Muscle of arm (tissue), 12 donors: Measurements from ENCODE around the gene JADE1. TPM values are rescaled to one million over a fixed set of nuclear protein-coding genes. Genes with fewer than 3 reads are reported as not detected.

Source experiments
- DNase-seq: peaks from one replicate; pipeline ENCODE4 v3.0.0-alpha.2; 2013
- polyA plus RNA-seq, 12 donors: library from polyadenylated mRNA; unstranded; fragments of 120-200 nt; gene quantifications; one replicate each; pipeline ENCODE4 v1.2.1, GENCODE V29; 2013; ENCODE audit not compliant: insufficient read length in 12 of 12

JADE1 gene
- polyA plus RNA-seq, 12 donors = 17.7 to 100 (median 32.7) TPM

DNA sequence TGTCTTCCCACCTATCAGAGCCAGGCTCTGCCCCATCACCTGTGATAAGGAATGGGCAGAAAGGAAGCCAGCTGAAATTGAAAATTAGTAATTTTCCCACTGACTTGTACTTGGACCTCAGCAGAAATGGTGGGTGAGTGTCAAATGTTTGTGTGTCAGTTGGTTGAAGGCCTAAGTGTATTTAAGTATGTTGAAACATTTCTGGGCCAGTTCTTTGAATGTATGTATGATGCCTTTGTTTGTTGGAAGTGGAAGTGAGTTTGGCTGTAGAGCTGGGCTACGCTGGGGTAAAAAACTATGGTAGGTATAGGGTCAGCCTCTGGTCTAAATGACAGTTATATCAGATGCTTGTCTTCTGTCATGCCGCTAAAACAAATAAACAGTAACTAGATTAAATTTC, 27.7 kb downstream of the JADE1 start:
- no peak for DNase-seq

DNA sequence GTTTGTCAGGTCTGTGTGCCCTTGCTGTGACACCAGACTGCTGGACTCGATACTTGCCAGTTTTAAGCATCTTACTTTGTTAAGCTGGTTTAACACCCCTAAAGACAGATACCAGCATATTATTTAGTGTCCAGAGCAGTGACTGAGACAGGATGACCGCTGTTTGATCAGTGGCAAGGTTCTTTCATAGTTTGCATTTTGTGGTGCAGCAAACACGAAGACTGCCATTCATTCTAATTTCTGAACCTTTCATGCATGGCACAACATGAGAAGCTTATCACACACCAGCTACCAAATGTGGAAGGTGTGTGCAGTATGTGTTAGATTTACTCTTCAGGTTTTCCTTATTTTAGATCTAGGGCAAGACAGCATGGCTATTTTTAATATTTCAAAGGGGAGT, 28.2 kb downstream of the JADE1 start:
- DNase-seq = no peak

DNA sequence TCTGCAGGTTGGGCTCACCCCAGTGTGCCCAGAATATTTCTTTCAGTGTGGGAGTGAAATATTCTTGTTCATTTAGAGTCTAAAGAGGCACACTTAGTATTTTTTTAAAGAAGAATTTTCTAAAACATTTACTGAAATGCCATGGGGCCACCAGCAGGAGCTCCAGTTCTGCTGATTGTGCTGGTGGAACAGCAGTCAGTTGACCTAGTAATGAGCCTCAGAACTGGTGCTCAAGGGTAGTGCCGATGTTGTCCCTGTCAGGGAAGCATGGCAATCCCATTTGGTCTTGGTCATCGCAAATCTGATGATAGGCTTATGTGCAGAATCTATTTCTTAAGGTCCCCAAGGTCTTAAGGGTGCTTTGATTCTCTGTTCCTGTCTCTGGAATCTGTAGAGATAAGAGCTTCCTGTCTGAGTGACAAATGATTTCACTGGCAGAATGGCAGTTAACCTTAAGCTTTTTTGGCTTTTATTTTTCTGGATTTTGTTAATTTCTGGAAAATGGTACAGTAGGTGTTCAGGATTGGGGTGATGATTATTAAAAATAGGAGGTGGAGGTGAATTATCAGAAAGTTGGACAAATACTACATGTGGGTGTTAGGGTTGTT, 31.3 kb downstream of the JADE1 start:
- DNase-seq = no peak

DNA sequence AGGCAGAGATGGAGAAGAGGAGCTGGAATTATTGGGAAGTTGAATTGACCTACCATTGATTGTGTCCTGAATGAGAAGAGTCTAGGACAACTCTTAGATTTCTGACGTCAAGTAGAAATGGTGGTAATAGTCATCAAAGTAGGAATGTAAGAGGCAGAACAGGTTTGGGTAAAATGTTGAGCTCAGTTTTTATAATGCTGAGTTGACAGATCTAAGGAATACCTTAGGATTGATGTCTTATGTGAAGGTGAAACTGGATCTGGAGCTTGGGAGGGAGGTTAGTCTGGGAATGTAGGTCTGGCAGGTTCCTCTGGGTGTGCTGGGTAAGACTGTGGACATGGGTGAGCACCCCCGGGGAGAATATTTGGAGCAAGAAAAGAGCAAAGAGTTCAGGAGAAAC, 31.9 kb downstream of the JADE1 start:
- no peak for DNase-seq

DNA sequence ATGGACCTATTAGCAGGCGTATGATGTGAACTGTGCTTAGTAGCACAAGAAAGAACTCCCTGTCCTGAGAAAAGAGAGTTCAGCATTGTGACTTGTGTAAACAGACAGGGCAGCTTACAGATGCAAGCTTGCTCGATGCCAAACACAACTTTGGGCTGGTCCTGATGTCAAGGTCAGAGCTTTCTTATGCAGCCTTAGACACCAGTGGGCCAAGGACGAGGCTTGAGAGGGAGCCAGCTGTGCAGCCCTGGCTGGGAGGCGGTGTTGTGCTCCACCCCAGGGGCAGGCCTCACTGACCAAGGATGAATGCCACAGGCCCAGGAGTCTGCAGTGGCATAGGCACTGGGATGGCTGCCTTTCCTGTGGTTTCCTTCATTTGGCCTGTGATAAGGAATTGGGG, 35.4 kb downstream of the JADE1 start:
- no peak for DNase-seq

DNA sequence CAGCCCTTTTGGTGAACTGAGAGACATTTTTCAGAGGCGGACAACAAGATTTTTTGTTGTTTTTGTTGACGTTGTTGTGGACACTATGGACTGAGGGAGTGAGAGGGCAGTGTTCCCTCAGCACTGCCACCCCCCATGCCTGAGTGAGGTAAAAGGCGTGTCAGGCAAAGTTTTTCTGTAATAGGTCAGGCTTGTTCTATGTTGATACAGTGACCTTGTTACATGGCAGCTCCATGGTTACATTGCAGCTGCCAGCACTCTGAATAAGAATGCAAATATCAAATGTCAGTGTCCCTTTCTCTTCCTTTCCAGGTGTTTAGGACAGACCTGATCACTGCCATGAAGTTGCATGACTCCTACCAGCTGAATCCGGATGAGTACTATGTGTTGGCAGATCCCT, 36.6 kb downstream of the JADE1 start:
- no peak for DNase-seq

DNA sequence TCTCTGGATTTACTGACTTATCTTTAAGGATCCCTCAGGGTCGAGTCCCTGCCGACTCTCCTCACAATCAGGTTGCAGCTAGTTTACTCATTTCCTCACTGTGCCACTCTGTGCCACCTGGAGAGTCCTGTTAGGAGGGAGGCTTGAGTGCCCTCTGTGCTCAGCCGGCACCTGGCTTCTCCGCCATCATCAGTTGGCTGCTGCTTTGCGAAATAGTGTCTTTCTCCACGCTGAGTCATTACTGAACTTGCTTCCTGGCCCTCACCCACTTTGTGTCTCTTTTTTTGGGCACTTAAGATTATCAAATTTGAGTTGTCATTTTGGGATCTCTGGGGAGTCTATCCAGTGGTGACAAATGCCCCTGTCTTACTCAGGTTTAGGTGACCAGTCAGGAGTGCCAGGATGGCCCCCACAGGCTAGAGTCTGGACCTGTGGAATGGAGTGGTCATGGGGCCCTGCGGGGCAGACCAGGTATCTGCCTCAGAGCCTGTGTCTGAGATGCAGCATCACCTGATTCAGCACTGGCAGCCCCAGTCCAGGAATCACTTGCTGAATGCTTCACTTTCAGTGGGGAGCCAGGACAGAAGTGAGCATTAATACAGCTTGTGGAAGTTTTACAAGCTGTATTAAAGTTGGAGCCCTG, 37.7 kb downstream of the JADE1 start:
- no peak for DNase-seq

DNA sequence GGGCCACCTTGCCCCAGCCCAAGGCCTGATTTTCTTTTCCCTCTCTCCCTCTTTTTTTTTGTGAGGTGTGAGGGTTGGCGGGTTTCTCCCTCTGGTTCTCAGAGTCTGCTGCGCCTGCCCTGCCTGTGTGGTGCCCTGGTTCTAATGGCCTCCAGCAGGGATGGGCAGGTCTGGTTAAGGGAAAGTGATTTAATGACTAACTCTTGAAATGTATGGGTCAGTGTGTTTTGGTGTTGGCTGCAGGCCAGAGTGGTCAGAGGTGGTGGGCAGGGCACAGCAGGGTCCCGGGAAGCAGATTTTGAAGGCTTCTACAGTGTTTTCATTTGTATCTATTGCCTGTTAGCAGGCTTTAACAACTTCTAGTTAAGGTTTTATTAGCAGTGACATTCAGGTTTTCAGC, 39.0 kb downstream of the JADE1 start:
- DNase-seq = no peak

DNA sequence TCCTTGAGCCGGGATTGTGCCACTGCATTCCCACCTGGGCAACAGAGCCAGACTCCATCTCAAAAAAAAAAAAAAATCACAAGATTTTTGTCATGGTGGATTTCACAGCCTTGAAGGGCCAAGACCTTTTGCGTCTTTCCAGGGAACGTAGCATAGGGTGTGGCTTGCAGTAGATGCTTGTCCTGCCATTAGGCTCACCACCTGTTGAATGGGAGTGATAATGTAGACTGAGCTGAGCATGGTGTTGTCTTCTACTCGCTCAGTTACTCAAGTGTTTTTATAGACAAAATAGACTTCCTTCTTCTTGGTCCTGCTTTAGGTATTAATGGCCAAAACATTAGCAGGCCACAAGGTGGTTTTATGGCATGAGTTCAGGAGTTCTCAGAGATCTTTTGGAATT, 40.8 kb downstream of the JADE1 start:
- DNase-seq = no peak

DNA sequence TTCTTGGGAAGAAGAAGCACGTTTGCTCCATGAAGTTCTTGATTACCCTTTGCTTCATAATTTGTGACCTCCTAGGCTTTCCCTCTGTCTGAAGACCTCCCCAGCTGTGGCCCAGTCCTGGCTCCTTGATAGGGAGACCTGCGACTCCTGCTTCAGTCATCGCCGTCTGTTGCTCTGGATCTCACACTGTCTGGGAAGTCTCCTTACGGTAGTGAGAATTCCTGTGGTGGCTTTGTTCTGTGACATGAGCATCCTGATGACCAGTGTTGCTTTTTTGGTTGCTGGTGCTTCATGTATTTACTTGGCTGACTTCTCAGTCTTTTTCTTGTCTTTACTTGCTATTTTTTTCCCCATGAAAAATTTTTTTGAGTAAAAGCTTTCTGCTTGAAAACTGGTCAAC, 44.2 kb downstream of the JADE1 start:
- no peak for DNase-seq

DNA sequence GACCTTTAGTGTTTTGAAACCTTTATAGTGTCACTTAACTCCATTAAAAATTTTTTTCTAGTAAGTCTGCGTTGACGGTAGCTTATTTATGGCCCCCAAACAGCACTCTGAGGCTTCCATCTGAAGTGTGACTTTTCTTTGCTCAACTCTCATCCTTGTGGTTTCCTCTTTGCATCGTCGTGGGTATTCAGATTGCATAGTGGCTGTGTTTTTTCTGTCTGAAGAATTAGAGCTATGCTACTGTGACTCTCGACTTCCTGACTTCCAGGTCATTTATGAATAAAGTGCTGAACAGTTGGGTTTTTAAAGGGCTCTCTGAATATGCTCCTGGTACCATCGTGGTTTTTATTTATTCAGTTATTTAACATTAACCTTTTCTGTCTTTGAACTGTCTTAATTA, 44.9 kb downstream of the JADE1 start:
- no peak for DNase-seq

DNA sequence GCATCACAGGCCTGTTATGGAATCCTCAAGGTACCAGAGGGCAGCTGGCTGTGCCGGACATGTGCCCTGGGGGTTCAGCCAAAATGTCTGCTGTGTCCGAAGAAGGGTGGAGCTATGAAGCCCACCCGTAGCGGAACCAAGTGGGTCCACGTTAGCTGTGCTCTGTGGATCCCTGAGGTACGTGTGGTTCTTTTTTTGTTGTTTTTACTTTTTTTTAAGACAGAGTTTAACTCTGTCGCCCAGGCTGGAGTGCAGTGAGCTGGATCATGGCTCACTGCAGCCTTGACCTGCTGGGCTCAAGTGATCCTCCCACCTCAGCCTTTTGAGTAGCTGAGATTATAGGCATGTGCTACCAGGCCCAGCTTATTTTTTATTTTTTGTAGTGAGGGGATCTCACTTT, 46.1 kb downstream of the JADE1 start:
- DNase-seq = no peak

DNA sequence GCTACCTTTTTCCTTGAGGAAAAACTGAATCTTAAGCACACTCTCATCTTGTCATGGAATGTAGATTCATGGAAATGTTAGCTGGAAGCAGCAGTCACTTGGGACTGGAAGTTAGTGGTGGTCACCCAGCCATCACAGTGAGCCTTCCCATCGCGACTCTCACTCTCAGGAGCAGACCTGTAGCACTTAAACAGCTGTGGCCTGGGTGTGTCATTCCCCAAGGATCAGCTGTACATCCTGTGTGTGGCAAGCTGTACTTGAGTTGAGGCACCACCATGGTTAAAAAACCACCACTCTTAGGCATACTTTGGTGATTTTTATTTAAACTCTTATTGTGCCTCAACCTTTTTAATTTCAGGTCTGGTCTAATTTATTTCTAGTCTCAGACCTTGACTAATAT, 46.7 kb downstream of the JADE1 start:
- DNase-seq = no peak

DNA sequence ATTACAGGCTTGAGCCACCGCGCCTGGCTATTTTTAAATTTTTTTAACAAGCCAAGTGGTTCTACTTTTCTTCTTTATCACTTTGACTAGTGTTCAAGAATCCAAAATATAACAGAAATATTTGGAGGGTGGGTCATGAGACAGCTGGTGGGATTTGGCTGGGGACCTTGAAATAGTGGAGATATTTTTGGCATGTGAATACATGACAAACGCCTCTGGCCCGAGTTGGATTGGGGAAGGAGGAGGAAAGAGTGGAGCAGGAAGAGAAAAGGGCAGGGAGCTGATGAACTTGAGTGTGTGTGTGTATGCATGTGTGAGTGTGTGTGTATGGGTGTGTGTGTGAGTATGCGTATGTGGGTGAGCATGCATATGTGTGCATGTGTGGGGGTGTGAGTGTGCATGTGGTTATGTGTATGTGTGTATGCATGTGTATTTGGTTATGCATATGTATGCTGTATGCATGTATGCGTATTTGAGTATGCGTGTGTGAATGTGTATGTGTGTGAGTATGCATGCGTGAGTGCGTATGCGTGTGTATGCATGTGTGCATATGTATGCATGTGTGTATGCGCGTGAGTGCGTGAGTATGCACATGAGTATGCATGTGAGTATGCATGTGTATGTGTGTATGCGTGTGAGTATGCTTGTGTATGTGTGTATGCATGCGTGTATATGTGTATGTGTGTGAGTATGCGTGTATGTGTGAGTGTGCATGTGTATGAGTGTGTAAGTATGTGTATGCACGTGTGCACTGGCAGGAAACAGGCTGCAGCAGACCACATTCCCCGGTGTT, 49.6 kb downstream of the JADE1 start:
- peak; percentile 73 for DNase-seq

DNA sequence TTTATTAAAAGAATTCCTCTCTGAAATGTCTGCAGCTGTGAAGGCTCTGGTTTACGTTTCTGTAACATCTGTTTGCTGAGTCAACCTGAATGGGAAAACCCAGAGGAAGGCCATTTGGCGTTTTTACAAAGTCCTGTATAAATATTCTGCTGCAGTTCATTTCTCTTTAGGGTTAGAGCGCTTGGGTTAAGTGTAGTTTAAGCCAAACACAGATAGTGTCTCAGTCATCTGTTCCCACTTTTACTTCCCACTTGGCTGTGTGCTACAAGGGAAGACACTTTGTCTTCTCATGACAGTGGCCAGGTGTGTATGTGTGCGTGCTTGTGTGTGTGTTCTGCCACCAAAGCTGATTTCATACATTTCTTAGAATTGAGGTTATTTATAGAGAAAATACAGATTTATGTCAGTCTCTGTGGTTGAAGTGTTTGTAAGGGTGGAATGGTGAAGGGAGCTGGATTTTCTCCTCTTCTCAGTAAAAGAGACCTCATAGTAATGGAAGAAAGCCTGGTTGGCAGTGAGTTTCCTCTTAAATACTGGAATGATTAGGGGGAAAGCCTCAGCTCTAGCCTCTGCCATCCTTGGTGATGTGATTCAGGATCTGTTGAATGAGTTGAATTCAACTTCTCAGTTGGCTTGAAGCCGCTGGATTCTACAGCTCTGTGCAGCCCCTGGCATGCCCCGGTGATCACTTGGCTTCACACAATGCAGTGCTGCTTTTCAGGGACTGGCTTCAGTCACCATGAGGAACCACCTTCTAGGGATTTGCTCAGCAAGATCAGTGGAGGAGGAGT, 50.6 kb downstream of the JADE1 start:
- peak; percentile 88 for DNase-seq

DNA sequence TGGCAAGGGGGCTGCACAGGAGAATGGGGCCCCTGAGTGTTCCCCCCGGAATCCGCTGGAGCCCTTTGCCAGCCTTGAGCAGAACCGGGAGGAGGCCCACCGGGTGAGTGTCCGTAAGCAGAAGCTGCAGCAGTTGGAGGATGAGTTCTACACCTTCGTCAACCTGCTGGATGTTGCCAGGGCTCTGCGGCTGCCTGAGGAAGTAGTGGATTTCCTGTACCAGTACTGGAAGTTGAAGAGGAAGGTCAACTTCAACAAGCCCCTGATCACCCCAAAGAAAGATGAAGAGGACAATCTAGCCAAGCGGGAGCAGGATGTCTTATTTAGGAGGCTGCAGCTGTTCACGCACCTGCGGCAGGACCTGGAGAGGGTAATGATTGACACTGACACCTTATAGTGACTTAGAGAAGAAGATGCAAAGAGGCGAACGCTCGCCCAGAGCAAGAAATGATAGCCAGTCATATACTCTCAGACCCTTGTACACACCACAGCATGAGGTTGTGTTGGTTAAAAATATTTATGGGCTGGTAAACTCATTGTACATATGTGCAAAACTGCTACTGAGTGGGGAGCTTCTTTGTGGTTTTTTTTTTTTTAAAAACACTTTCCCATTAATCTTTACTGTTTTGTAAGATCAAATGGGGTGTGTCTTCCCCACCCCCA, 52.5 kb downstream of the JADE1 start:
- DNase-seq = no peak

DNA sequence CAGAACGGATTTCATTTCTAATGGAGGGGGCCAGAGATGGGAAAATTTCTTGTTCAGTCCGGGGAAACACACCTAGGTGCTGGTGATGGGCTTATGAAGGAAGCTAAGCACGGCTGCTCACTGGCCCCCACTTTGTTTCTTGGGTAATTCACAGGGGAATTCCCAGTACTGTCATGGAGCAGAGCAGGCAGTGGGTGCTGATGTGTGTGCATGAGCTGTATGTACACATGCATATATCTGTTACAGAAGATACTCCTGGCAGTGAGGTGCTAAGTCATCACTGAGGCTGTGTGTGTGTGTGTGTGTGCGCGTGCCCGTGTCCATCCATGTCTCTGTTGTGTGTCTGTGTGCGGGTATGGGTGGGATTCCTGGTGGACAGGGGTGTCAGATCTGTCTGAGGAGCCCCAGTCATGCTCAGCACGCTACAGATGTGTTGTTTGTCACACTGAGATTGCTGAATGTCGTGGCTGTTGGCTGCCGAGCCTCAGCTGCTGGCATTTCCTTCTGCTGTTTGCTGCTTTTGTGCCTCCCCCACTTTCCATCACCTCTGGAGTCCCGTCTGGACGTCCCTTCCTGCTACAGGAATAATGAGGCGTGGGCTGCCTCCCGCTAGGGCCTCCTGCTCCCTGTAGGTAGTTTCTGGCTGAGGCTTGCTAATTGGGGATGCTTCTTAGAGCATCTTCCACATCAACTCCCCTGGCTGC, 53.3 kb downstream of the JADE1 start:
- DNase-seq = no peak

DNA sequence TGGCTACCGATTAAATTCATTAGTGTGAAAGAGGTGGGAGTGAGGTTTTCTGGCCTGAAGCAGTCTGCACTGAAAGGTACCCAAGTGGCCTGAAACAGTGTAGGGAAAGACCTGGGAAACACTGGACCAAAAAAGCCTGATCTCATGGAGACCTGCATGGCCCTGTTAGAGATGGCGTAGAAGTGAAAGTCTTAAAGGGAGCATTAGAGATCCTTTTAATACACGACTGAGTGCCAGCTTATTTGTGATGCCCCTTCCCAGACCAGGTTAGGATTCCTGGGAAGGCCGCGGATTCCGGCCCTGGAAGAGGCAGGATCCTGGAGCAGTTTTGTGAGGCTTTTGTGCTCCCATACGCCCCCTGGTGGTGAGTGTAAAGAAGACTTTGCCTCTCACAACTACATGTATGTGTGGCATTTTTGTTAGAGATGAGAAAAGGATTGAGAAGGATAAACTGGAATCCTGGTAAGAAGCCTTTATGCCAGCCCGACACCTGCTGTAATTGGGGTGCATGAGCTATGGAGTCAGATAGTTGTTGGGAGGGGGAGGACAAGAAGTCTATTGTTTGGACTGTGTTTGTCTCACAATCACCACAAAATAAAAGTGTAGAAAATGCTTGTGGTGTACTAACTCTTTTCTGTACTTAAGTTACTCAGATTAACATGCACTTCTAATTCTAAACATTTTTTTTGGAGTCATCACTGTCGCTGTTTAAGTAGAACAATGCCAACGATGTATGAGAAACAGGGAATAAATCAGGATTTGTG, 54.0 kb downstream of the JADE1 start:
- peak; percentile 85 for DNase-seq

DNA sequence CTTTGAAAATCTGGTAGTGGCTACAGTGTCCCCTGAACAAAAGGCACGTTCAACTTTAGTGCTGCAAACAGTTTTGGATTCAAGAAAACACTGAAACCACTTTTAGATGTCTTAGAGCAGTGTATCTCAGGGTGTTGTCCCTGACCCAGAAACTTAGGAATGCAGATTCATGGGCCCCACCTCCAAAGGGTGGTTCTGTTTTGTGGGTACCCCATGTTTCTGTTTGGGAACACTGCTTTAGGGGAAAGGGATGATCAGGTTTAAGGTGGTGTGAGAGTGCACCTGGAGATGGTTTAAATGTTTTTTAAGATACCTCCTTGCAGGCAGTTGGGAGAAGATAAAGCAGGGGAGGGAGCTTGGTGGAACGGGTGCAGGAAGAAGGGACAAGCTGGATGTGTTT, 55.6 kb downstream of the JADE1 start:
- DNase-seq = no peak

DNA sequence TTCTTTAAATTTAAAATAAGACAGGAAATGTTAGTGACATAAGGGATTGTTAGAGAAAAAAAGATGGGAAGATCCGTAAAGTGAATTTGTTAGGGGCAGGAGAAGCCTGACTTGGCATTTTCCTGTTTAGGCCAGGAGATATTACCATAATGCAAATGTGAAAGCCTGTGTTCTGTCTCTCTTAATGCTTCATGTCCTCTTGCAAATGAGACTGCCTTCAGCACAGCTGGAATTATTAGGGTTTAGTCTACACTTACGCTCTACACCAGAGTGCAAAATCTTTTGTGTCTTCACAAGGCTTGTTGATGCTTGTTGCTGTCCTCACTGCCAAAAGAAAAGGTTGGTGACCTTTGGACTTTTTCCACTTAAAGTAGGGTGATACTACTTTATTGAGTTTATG, 56.8 kb downstream of the JADE1 start:
- no peak for DNase-seq

DNA sequence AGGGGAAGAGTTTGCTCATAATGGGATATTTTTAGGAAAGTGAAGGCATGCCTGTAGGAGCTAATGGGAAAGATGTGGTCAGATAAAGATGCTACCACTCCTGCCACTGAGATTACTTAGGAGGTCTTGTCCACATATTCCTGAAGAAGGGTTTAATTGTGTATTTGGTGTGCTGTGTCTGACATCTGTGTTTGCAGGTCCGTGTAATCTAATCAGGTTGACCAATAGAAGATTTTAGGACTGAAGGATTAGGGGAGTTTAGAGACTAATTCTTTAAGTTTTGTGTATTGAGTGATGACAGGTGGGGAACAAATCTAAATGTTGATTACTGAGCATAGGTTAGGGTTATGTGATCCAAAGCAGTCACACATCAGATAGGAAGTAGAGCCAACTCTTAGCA, 57.2 kb downstream of the JADE1 start:
- no peak for DNase-seq
